Prostate gland (tissue), 2 donors: ENCODE measurements around the gene PRRG4. TPM values are rescaled to one million over a fixed set of nuclear protein-coding genes. Genes with fewer than 3 reads are reported as not detected.

Experiments used
- DNase-seq: peaks from one replicate; pipeline ENCODE4 v3.0.0-alpha.2; 2019; ENCODE audit warnings: low spot score
- H3K27ac ChIP-seq, 2 donors: fragments of 200-600 bp; sonication (generic); 2 replicates each; pipeline ENCODE4 v1.5.1; 2017 to 2019
- H3K27me3 ChIP-seq: fragments of 200-600 bp; sonication (generic); replicated peaks from 2 replicates; pipeline ENCODE4 v1.5.1; 2019; ENCODE audit not compliant: insufficient read depth
- H3K36me3 ChIP-seq, 2 donors: fragments of 200-600 bp; sonication (generic); 1 replicate in 1 of 2; 2 replicates in 1 of 2; pipeline versions ENCODE4 v1.5.1 to v1.8.1; 2017 to 2019
- H3K4me1 ChIP-seq: fragments of 200-600 bp; sonication (generic); replicated peaks from 2 replicates; pipeline ENCODE4 v1.5.1; 2019
- H3K4me3 ChIP-seq, 2 donors: fragments of 200-600 bp; sonication (generic); 2 replicates each; pipeline ENCODE4 v1.5.1; 2017 to 2019
- H3K9me3 ChIP-seq: fragments of 200-600 bp; sonication (generic); 2 replicates; pipeline ENCODE4 v1.5.1; 2017
- POLR2A ChIP-seq: fragments of 450-650 bp; IDR thresholded peaks from one replicate; pipeline ENCODE4 v1.6.1; 2016; ENCODE audit warnings: antibody characterized with exemption, mild to moderate bottlenecking
- POLR2AphosphoS5 ChIP-seq: sonication (generic); formaldehyde crosslinking; IDR thresholded peaks from one replicate; pipeline ENCODE4 v1.6.1; 2017; ENCODE audit warnings: antibody characterized with exemption
- WGBS: methylation state at CpG from one replicate; pipeline ENCODE4 v1.1.5; 2018; 5-methylcytosine and 5-hydroxymethylcytosine counted together
- intact Hi-C: fragments of 100-400 bp; cut with DNase I; formaldehyde crosslinking; loops from one replicate; pipeline ENCODE4 v1.14.2; 2022
- total RNA-seq, 2 donors: library from RNA; depleted of rRNA; stranded (reverse); fragments of >200 nt; gene quantifications; one replicate each; pipeline ENCODE4 v1.1.0, GENCODE V29; 2016
- TF ChIP-seq, protein P1 (sequence below), 4 experiments: fragments of 200-600 bp in 2 of 4; fragments of 450-650 bp in 2 of 4; sonication (generic) in 2 of 4; IDR thresholded peaks; 1 replicate in 3 of 4; 2 replicates in 1 of 4; pipeline ENCODE4 v1.5.1; 2016 to 2019; ENCODE audit warnings: antibody characterized with exemption in 4 of 4, mild to moderate bottlenecking in 2 of 4, moderate library complexity in 2 of 4

The PRRG4 gene
- total RNA-seq, 2 donors from 2014 or later: 5.2 to 21.7 TPM

DNA sequence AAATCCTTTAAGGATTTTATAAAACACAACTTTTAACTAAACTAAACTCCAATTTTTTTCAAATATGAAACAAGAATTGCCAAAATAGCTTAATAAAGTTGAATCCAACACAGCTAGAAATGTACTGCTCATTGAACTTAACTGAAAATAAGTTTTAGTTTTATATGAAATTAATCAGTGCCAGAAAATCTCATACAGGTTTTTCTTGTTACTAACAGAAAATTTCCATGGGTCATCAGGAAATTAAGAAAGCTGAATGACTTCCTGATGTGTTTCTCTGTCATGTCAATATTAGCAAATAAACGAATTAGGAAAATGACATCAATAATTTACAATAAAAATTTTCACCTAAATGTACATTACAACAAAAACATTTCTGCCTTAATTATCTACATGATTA is 38.8 kb upstream of the PRRG4 start:
- TF ChIP-seq, protein P1, sequence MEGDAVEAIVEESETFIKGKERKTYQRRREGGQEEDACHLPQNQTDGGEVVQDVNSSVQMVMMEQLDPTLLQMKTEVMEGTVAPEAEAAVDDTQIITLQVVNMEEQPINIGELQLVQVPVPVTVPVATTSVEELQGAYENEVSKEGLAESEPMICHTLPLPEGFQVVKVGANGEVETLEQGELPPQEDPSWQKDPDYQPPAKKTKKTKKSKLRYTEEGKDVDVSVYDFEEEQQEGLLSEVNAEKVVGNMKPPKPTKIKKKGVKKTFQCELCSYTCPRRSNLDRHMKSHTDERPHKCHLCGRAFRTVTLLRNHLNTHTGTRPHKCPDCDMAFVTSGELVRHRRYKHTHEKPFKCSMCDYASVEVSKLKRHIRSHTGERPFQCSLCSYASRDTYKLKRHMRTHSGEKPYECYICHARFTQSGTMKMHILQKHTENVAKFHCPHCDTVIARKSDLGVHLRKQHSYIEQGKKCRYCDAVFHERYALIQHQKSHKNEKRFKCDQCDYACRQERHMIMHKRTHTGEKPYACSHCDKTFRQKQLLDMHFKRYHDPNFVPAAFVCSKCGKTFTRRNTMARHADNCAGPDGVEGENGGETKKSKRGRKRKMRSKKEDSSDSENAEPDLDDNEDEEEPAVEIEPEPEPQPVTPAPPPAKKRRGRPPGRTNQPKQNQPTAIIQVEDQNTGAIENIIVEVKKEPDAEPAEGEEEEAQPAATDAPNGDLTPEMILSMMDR (IDR thresholded peaks at IDR 0.05): no peak
- TF ChIP-seq POLR2A: no peak
- TF ChIP-seq POLR2AphosphoS5: no peak

DNA sequence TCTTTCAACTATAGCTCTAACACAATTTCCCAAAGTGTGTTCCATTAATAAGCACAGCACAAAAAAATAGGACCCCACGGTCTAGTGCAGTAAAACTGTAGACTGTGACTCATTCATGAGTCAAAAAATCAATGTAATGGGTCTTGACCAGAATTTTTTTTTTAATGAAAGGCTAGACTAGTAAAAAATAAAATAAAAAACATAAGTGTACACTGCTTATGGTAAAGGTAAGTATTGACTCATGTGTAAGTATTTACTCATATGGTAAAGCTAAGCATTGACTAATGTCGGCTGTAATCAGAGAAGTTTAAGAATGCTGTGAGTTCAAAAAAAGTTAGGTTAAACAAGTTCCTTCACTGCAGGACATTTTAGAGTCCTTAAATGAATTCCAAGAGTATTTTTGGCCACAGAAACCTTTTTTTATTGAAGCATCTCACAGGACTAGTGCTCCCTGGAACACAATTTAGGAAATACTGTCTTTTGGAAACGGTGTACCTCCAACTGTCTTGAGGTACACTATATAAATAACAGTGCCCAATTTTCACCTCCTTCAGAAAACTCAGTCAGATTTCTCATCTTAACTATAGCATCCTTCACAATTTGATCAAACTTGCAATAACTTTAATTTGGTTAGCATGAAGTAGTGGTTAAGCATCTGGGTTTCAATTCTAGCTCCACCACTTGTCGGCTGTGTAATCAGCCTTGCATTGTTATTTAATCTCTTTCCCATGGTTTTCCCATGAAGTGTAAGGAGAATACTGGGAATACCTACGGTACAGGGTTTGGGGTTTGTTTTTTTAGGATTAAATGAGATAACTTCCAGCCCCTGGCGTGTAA is 37.4 kb upstream of the PRRG4 start:
- TF ChIP-seq, protein P1 (IDR thresholded peaks at IDR 0.05): no peak
- TF ChIP-seq POLR2A: no peak
- no peak for TF ChIP-seq POLR2AphosphoS5
- H3K9me3 ChIP-seq: no peaks in the 10 kb centered on the region
- no peak overlapping the region for H3K4me3 ChIP-seq
- H3K36me3 ChIP-seq: no peaks in the 10 kb centered on the region
- H3K27ac ChIP-seq: no peak overlapping the region
- DNase-seq: no peak
- intact Hi-C loops: loop anchor here (5.0 to 10.0 kb wide), 2 partner anchors 408 to 470 kb away; no protein-coding TSS in a partner anchor
- H3K4me1 ChIP-seq: no peaks in the 10 kb centered on the region
- no peaks in the 10 kb centered on the region for H3K27me3 ChIP-seq
- 33% methylated on average over 6 of the region's 6 CpGs for WGBS

More for the DNA sequence above, 38.8 kb upstream of the PRRG4 start:
- Histone ChIP-seq H3K27ac (no peak overlapping the region), H3K9me3 (no peaks in the 10 kb centered on the region), H3K27me3 (no peaks in the 10 kb centered on the region), H3K36me3 (no peaks in the 10 kb centered on the region), H3K4me3 (no peak overlapping the region), H3K4me1 (no peaks in the 10 kb centered on the region)
- WGBS: 70% methylated on average over 1 of the region's 1 CpG
- DNase-seq: no peak
- intact Hi-C loops: loop anchor here (5.0 to 10.0 kb wide), 2 partner anchors 406 to 469 kb away; no protein-coding TSS in a partner anchor

DNA sequence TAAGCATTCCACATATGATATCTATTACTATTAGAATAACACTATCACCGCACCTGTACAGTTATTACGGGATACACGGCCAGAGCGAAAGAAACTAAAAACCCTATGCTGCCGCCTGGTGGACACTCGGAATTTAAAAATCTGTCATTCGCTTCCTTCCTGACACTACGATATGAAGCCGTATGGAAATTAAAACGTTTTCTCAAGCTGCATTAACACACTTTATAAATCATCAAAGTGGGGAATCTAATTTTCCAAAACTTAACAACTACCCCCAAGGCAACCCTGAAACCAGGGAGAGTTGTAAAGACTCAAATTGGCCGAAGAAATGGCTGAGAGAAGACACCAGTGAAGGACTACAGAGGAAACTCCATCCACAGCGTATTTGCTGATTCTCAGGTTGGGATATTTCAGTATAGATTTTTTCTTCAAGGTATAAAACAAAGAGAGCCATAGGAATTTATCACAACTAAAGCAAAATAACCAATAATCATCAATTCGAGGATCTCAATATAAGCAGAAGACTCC is 36.7 kb upstream of the PRRG4 start:
- Histone ChIP-seq H3K4me3 (no peak overlapping the region), H3K27ac (no peak overlapping the region), H3K9me3 (no peaks in the 10 kb centered on the region), H3K36me3 (no peaks in the 10 kb centered on the region), H3K4me1 (no peaks in the 10 kb centered on the region), H3K27me3 (no peaks in the 10 kb centered on the region)
- WGBS: 20% methylated on average over 13 of the region's 13 CpGs
- intact Hi-C loops: loop anchor here (5.0 to 10.0 kb wide), 2 partner anchors 408 to 471 kb away; no protein-coding TSS in a partner anchor
- DNase-seq: peak; percentile 53
- TF ChIP-seq, protein P1 (IDR thresholded peaks at IDR 0.05): peak; percentile 50 to 69 (median 66)
- no peak for TF ChIP-seq POLR2A

DNA sequence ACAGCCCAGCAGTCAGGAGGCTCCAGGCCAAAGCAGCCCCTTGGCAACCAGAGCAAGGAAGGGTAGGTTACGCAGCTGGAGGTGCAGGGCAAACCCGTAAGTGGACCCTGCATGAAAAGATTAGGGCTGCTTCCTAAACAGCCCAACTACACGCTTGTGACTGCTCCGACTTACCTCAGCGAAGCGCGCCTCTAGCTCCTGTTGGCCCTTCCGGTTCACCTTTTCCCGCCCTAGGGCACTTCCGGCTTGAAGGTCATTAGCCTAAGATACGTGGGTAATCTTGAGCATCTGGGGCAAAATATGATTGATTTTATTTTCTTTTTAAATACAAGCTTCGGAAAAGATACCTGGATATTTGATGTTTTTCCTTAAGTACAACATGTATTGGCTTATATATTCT is 35.3 kb upstream of the PRRG4 start, which contains the start of gene CCDC73:
Gene CCDC73, minus strand, starts transcription at position 224 of the 400 bp plus-strand sequence. CDS start 34,419 bp downstream, outside the sequence.
- no peak for DNase-seq
- H3K36me3 ChIP-seq: no peaks in the 10 kb centered on the region
- no peaks in the 10 kb centered on the region for H3K9me3 ChIP-seq
- intact Hi-C loops: loop anchor here (5.0 to 10.0 kb wide), 2 partner anchors 410 to 472 kb away; no protein-coding TSS in a partner anchor
- no peaks in the 10 kb centered on the region for H3K27me3 ChIP-seq
- 98% methylated on average over 12 of the region's 12 CpGs for WGBS
- H3K27ac ChIP-seq: no peak within 1 kb of the TSS
- H3K4me1 ChIP-seq: no peaks in the 10 kb centered on the region
- TF ChIP-seq POLR2A (no peak), POLR2AphosphoS5 (no peak)
- TF ChIP-seq, protein P1 (IDR thresholded peaks at IDR 0.05): no peak
- no peak within 1 kb of the TSS for H3K4me3 ChIP-seq
